Stimulated activated CD4-positive, alpha-beta T cell treated with anti-CD3 and anti-CD28 coated beads, Interleukin-4, amount 100 ng/mL, for 1 hour (primary cell): ENCODE results near the gene ROMO1.
"Not testable (repeated sequence)": the region's sequence is repeated elsewhere in the genome, so short reads cannot be mapped to it uniquely, and the experiment has no call there.

ENCODE experiments used
- DNase-seq: peaks from one replicate; pipeline ENCODE4 v3.0.0-alpha.2; 2020

ROMO1 gene

GRCh38 chr20:35711588-35712209 is 12.5 kb downstream of the ROMO1 start:
- no peak for DNase-seq

GRCh38 chr20:35713120-35713519 is 13.9 kb downstream of the ROMO1 start:
- not testable (repeated sequence) for DNase-seq

GRCh38 chr20:35714127-35714526 is 14.9 kb downstream of the ROMO1 start:
- no peak for DNase-seq

- no peak for DNase-seq
These were observed 16.4 kb downstream of the ROMO1 start for GRCh38 chr20:35715652-35716051.

GRCh38 chr20:35716330-35716729 is 17.1 kb downstream of the ROMO1 start:
- DNase-seq, result no peak

GRCh38 chr20:35718321-35718720 is 19.1 kb downstream of the ROMO1 start:
- DNase-seq, result not testable (repeated sequence)

GRCh38 chr20:35718972-35719635 is 19.9 kb downstream of the ROMO1 start:
- DNase-seq, result no peak

GRCh38 chr20:35719717-35720116 is 20.5 kb downstream of the ROMO1 start:
- DNase-seq, result no peak

- DNase-seq, result no peak
These were observed 21.2 kb downstream of the ROMO1 start for GRCh38 chr20:35720165-35721123.

- no peak for DNase-seq
These were observed 22.0 kb downstream of the ROMO1 start for GRCh38 chr20:35721219-35721618.

GRCh38 chr20:35721621-35722020 is 22.4 kb downstream of the ROMO1 start:
- no peak for DNase-seq

- not testable (repeated sequence) for DNase-seq
These were observed 24.1 kb downstream of the ROMO1 start for GRCh38 chr20:35723275-35723639.

- DNase-seq, result not testable (repeated sequence)
These were observed 24.6 kb downstream of the ROMO1 start for GRCh38 chr20:35723652-35724320.

- DNase-seq, result no peak
These were observed 25.4 kb downstream of the ROMO1 start for GRCh38 chr20:35724321-35725230.

GRCh38 chr20:35726842-35727711 is 27.9 kb downstream of the ROMO1 start:
- DNase-seq, result no peak

- DNase-seq, result no peak
These were observed 30.1 kb downstream of the ROMO1 start for GRCh38 chr20:35729283-35729807.

- no peak for DNase-seq
These were observed 30.8 kb downstream of the ROMO1 start for GRCh38 chr20:35729836-35730582.

GRCh38 chr20:35730583-35731468 is 31.6 kb downstream of the ROMO1 start:
- no peak for DNase-seq

- no peak for DNase-seq
These were observed 32.2 kb downstream of the ROMO1 start for GRCh38 chr20:35731469-35731788.
